UCSD-AML1 (cell line): ENCODE data around the gene C16orf74.

Experiments used
- DNase-seq: peaks from one replicate; lab custom pipeline; 2025; ENCODE audit not compliant: unreplicated experiment; lab: John Stamatoyannopoulos, UW

The C16orf74 gene

DNA sequence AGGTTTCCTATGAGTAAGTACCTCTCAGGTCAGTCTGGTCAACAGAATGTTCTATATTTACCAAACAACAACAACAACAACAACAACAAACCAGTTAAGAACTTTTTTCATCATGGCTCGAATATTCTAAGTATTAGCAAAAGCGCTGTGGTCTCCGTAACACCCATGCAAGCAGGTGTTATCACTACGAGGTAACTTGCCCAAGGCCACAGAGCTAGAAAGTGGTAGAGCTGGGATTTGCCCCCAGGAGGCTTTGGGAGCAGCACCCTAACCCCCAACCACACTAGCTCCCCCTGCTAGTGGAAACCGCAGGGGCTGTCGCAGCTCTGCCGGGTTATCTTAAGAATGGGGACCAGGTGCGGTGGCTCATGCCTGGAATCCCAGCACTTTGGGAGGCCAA is 23.9 kb upstream of the C16orf74 start:
- no peak for DNase-seq

DNA sequence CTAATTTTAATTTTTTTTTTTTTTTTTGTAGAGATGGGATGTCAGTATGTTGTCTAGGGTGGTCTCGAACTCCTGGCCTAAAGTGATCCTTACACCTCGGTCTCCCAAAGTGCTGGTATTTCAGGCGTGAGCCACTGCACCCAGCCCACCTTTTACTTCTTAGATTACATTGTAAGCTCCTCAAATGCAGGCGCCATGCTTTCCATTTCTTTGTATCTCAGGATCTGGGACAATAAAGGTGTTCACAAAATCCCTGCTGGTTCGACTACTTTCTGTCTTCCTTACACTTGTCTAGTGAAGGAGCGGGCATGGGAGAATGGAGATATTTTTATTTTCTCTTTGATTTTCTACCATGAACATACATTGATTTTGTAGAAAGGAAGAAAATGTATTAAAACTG is 23.2 kb upstream of the C16orf74 start:
- no peak for DNase-seq

DNA sequence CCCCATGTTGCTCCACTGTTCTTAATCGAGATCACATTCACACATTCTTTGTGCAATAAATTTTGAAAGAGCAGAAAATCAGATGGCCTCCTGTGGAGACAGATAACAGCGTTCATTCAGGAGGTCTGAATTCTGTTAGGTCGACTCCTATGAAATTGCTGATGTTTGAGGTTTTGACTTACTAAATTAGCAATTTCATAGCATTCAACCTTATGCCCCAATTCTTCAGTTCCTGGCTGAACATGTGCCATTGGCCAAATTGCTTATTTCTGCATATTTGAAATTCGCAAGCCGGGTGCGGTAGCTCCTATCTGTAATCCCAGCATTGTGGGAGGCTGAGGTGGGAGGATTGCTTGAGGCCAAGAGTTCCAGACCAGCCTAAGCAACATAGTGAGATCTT is 22.1 kb upstream of the C16orf74 start:
- DNase-seq: no peak

DNA sequence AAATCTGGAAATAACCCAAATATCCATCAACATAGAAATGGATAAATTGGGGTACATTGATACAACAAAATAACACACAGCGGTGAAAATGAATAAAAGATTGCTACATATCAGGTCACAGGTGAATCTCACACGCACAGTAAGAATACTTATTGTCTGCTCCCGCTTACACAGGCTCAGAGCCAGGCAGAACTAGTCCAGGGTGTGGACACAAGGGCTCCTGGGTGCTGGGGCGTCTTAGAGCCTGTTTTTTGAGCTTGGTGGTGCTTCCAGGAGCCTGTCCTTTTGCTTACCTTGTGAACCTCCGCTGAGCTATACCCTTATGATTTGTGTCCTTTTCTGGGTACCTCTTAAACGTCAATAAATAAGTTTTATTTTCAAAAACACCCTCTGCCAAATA is 19.8 kb upstream of the C16orf74 start:
- no peak for DNase-seq

DNA sequence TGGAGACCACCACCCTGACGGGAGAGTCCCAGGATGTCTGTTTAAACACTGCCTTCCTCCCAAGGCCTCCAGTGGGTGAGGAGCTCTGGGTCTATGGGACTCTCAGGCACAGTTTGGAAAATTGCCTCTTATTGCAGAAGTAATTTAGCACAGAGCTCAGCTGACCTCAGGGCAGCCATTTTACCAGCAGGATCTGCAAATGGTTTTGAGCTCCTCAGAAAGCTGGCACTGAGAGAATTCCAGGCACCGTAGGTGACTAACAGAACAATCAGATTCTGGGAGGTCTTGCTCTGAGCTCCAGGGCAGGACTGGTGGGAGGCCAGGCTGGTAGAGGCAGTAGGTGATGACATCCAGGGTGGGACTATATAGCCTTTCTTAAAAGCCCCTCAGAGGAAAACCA is 17.3 kb upstream of the C16orf74 start:
- no peak for DNase-seq

DNA sequence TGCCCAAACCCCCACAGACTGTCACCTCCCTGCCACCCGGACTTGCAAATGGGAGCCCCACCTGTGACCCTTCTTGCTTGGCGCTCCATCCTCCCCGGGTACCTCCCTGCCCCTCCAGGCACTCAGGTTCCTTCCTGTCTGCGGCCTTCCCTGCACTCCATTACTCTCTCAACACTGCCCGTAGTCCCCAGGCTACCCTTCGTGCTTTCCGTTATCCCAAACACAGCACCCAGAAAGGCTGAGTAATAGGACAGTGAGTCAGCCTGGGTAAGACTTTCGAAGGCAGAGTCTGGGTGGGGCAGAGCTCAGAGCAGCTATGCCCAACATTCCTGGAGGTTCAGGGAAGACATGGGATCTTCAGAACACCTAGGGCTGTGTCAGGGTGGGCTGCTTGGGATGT is 16.6 kb upstream of the C16orf74 start:
- no peak for DNase-seq

DNA sequence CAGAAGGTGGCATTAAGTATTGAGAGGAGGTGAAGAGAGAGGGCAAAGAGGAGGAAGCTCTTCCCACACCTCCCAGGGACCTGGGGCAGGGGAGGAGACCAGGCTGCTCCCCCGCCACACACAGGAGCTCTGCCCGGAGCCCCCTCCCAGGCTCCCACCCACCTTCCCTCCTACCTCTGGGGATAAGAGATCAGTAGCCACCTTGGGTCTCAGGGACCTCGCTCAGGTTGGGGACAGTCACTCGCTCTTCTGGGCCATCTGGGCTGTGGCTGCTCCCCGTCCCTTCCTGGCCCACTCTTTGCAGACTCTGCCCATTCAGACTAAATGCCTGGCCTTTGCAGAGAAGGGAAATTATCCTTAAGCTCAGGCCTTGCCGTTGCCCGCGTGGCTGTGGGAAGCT is 14.9 kb upstream of the C16orf74 start:
- no peak for DNase-seq

DNA sequence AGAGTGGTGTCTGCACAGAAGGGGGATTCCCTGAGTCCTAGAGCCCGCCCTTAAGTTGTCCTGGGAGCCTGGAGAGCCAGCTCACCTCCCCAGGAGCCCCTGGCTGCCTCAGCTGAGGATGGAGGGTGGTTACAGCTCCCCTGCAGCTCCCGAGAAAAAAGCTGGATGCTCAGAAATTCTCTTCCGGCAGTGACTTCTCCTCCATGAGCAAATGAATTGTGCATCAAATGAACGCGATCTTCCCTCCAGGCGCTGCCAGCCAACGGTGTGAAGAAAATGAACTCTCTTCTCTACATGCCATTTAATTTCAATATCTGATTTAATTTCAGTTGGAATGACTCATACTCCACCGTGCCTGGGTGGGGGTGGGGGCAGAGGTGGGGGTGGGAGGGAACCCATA is 14.3 kb upstream of the C16orf74 start:
- no peak for DNase-seq

DNA sequence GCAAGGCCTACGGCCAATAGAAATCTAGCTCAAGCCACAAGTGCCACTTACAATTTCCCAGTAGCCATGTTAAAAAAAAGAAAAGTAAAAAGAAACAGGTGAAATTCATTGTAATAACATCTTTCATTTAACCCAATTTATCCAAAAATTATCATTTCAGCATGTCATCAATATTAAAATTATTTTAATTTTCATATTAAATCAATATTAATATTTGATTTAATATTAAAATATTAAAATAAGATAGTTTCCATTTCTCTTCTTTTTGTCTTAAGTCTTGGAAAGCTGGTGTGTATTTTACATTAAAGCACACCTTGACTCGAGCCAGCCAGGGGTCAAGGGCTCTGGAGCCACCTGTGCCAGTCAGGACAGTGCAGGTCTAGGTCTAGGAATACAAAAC is 12.7 kb upstream of the C16orf74 start:
- DNase-seq: no peak

DNA sequence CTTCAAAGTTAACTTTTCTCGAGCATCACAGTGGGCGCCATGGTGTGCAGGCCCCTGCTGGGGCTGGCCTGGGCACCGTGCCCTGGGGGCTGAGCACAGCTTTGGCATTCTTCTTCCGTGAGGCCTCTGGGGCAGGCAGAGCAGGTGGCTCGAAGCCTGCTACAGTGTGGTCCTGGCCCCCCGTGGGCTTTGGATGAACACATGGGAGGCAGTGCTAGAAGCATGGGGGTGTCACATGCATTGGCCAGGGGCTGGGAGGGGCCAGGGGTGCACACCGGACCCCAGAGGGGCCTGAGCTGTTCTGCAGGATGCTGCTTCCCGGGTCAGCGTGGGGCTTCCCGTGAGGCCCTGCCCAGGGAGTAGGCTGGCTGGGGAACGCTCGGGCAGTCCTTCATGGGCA is 12.1 kb upstream of the C16orf74 start:
- no peak for DNase-seq

DNA sequence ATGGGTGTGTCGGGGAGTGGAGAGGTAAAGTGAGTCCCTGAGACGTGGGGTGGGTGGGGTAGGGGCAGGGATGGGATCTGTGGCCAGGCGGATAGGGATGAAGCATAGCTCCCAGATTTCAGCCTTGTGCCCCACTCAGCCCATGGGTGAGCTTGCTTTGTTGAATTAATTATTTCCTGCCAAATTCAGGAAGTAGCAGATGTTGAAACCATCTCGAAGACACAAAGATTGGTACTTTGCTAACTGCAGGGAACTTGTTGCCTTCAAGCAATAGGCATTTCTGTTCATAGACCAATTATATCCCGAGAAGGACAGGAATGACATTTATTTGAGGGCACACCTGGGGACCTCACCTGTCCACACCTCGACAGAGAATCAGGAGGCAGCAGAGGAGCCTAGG is 11.0 kb upstream of the C16orf74 start:
- DNase-seq: no peak

DNA sequence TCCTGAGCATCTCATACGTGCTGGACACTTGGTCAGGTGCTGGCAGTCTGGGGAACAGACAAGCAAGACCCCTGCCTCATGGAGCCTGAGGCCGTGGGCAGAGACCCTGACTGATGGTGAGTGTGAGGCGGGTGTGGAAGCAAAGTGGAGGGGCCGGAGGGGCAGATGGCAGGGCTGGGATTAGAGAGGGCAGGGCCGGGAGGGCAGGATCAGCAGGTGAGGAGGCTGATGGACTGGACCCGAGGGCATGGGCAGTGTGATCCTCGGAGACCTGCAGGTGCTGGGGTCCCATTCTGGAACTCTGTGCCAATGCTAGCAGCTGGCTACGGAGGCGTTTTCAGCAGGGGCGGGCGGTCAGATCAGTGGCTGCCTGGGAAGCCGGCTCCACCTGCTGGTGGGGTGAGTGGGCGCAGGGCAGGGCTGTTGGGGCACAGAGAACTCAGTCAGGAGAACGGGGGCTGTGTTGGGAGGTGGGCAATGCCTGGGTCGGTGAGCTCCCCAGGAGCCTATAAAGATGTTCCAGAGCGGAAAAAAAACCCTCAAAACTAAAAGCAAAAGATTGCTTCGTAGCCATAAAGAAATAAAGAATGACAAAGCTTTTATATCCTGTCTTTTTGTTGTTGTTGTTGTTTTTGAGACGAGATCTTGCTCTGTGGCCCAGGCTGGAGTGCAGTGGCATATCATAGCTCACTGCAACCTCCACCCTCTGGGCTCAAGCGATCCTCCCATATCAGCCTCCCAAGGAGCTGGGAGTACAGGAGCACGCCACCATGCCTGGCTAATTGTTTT is 8.9 kb upstream of the C16orf74 start:
- DNase-seq: peak; percentile 65

DNA sequence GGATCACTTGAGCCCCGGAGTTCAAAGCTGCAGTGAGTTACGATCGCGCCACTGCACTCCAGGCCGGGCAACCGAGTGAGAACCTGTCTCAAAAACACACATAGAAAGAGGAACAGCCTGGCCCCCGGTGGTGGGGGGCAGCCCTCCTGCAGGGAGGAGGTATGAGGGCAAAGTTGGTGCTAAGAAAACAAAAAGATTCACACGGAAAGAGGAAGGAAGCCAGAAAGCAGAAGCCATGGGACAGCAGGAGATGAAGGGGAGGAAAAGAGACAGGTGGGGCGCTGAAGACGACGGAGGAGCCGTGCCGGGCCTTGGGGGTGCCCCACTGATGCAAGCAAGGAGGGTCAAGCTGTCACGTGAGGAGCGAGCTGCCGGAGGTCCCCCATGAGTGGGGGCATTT is 8.2 kb upstream of the C16orf74 start:
- peak; percentile 69 for DNase-seq

DNA sequence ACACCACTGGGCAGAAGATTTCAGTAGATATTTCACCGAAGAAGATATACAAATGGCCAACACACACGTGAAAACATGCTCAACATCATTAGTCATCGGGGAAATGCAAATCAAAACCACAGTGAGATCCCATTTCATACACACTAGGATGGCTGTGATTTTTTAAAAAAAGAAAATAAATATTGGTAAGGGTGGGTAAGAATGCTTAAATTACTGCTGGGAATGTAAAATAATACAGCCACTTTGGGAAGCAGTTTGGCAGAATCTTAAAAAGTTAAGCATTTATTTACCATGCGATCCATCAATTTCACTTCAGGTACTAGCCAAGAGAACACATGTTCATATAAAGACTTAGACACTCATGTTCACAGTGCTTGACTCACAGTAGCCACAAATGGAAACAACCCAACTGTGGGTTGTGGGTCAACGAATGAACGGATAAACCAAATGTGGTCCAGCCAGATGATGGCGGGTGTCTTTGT is 6.5 kb upstream of the C16orf74 start:
- DNase-seq: no peak

DNA sequence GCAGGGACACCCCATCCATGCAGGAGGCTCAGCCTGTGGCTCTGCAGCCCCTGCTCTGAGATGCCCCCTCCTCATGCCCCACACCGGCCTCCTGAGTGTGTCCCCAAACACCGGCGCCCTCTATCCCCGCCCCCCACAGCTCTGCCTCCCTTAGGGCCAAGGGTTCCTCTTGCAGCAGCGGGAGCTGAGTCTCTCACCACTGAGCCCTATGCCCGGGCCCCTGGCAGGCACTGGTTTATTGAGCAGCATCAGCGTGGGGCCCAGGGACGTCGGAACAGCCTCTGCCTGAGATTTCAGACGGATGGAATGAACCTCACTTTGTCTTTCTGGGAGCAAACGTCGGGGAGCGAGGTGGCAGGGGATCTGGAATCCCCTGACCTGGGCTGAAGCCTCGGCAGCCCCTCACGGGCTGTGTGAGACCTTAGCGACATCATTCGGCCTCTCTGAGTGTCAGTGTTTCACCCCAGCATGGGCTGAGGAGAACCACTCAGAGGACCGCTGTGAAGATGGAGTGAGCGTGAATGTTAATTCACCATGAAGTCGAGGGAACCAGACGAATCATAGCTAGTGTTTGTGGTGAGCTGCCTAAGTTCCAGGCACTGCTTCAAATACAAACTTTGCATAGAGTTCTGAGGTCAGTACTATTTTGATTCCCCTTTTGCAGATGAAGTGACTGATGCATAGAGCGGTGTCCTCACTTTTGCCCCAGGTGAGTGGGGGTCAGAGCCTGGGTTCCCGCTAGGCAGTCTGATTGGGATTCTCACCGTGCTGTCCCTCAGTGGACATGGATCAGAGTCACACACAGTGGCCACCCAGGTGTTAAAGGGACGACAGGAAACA is 5.3 kb upstream of the C16orf74 start:
- DNase-seq: no peak

DNA sequence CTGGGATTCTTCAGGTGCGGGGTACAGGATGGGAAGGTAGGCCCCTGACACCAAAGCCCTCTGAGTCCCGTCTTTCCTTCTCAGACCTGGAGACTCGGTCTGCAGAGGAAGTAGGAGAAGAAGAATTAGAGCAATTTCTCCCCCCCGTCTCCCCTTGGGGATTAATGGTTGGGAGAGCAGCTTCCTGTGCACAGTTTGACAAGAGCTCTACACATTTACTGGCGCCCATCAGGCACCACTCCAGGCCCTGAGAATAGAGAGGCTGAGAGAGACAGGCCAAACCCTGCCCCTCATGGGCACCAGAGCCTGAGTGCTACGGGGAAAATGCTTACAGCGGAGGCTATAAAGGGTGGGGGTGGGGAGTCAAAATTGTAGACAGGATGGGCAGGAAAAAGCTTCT is 3.5 kb upstream of the C16orf74 start:
- DNase-seq: no peak

DNA sequence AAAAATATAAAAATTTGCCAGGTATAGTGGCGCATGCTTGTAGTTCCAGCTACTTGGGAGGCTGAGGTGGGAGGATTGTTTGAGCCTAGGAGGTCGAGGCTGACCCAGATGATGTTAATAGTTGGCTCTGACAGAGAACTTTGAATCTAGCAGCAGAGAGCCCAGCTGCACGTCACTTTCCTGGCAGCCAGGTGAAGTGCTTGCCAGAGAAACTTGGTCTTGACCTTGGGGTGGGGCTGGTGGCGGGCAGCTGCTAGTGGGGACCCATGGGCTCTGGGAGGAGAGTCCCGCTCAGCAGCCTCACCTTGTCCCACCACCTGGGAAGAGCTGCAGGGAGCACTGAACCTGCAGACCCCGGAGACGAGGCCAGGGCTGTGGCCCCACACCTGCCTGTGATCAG is 3.1 kb upstream of the C16orf74 start:
- no peak for DNase-seq

DNA sequence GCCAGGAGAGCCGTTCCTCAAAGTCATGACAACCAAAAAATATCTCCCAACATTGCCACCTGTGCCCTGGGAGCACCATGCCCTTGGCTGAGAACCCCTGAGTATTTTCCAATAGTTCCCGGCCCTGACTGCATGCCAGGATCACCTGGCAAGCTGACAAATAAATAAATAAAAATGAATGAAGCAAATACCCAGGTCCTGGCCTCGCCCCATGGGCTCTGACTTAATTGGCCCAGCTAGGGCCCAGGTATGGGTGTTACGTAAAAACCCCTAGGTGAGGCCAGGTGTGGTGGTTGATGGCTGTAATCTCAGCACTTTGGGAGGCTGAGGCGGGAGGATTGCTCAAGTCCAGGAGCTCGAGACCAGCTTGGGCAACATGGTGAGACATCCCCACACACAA is 2.7 kb upstream of the C16orf74 start:
- no peak for DNase-seq

DNA sequence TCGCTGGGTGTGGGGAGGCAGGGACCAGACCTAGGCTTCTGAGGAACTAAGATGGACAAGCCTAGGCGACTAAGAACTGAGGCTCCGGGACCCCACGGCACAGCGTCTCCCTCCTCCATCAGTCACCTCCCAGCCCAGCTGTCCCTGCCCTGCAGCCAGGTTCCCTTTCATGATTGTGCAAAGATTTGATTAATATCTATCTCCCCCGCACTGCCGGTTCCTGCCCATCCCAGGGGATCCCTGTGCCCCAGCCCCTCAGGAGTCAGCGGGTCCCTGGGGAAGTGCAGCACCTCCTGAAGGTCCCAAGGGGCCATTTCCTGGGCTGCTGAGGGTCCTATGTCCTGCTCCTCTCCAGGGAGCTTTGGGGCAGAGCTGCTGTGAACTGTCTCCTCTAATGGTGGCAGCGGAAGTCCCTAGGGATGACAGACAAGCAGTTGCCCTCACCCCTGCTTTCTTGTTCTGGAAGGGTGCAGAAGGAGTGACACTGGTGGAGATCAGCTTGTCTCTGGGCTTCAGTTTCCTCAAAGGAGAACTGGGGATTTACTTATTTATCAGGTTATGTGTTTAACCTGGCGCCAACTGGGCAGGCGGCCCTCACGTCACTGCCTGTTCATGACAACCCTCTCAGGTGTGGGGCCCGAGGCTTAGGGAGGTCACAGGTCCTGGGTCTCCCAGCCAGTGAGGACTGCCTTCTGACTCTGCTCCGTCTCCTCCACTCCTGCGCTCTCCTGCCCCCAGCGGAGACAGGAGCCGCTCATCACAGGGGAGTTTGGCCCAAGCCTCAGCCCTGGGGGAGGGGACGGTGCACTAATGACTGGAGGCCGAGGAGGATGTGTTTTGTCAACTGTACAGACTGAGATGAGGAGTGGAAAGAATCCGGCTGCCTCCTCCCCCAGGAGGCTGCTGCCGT is 1.9 kb upstream of the C16orf74 start:
- no peak for DNase-seq

DNA sequence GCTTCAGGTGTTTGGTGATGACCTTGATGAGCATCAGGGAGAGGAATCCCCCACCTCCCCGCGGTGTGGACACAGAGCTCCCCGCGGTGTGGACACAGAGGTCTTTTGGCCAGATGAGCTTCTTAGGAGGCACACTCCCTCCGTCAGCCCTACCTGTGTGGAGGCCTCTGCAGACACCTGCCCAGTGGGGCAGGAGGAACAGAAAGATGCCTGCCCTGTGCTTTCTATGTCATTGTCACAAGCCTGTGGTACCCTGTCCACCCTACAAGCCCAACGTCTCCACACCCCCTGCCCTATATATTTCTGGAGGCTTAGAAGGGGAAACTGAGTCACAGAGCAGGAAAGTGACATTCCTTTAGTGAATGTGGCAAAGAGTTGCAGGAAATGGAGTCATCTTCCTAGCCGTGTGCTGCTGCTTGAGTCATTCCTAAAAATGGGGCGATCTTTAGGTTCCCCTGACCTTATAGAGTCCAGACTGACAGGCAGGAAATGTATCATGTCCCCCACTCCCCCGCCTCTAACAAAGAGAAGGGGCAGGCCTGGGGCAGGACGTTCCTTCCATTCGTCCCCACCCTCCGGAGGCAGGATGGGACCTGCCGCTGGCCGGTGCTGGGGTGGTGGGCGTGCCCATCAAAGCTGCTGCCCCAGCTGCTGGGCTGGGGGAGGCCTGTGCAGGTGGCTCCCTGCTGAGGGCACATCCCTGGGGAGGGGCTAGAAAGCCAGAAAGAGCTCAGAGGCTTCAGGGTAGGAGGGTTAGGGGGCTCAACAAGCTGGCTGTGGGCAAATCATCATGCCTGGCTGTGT is 1.0 kb upstream of the C16orf74 start:
- no peak for DNase-seq
